H9 (cell line): Measurements from ENCODE around the gene TMEM141. TPM values are rescaled to one million over a fixed set of nuclear protein-coding genes. Genes with fewer than 3 reads are reported as not detected.

Experiments used
- DNase-seq: peaks from one replicate; pipeline ENCODE4 v3.0.0-alpha.2; 2017
- H2AFZ ChIP-seq: one replicate; pipeline ENCODE4 v1.6.1; 2013; ENCODE audit warnings: mild to moderate bottlenecking, low read length, control low read depth, moderate library complexity
- H2AK5ac ChIP-seq: 2 replicates; pipeline ENCODE4 v1.6.1; 2013; ENCODE audit warnings: low read length, control low read depth, mixed read lengths; ENCODE audit not compliant: insufficient read length
- H2BK120ac ChIP-seq: one replicate; pipeline ENCODE4 v1.6.1; 2013; ENCODE audit warnings: low read depth, mild to moderate bottlenecking, low read length, control low read depth, inconsistent platforms; ENCODE audit not compliant: poor library complexity, severe bottlenecking
- H2BK12ac ChIP-seq: 2 replicates; pipeline ENCODE4 v1.6.1; 2013; ENCODE audit warnings: low read length, control low read depth, mixed read lengths, low read depth; ENCODE audit not compliant: insufficient read length
- H2BK15ac ChIP-seq: 2 replicates; pipeline ENCODE4 v1.6.1; 2013; ENCODE audit warnings: low read depth, low read length, control low read depth
- H2BK20ac ChIP-seq: one replicate; pipeline ENCODE4 v1.6.1; 2013; ENCODE audit warnings: low read depth, mild to moderate bottlenecking, low read length, control low read depth, inconsistent platforms; ENCODE audit not compliant: poor library complexity, severe bottlenecking
- H2BK5ac ChIP-seq: 2 replicates; pipeline ENCODE4 v1.6.1; 2013; ENCODE audit warnings: low read length, control low read depth, mixed read lengths; ENCODE audit not compliant: insufficient read length
- H3K14ac ChIP-seq: 2 replicates; pipeline ENCODE4 v1.6.1; 2013; ENCODE audit warnings: low read length, control low read depth; ENCODE audit not compliant: insufficient read depth
- H3K18ac ChIP-seq: 2 replicates; pipeline ENCODE4 v1.6.1; 2013; ENCODE audit warnings: low read depth, mild to moderate bottlenecking, mixed read lengths, low read length, control low read depth; ENCODE audit not compliant: insufficient read length
- H3K23ac ChIP-seq: 2 replicates; pipeline ENCODE4 v1.6.1; 2013; ENCODE audit warnings: low read length, control low read depth, mixed read lengths, low read depth; ENCODE audit not compliant: insufficient read length
- H3K23me2 ChIP-seq: 2 replicates; pipeline ENCODE4 v1.6.1; 2013; ENCODE audit warnings: low read depth, mild to moderate bottlenecking, mixed read lengths, low read length, control low read depth; ENCODE audit not compliant: insufficient read length, poor library complexity, severe bottlenecking
- H3K27ac ChIP-seq: 2 replicates; pipeline ENCODE4 v1.5.1; 2013; ENCODE audit warnings: low read length, control low read depth, mixed read lengths, low read depth; ENCODE audit not compliant: insufficient read length
- H3K27me3 ChIP-seq: 2 replicates; pipeline ENCODE4 v1.6.1; 2013; ENCODE audit warnings: low read length, control low read depth, inconsistent platforms; ENCODE audit not compliant: insufficient read depth
- H3K4ac ChIP-seq: 2 replicates; pipeline ENCODE4 v1.6.1; 2013; ENCODE audit warnings: low read depth, mild to moderate bottlenecking, control low read depth, inconsistent platforms, low read length, moderate library complexity
- H3K4me1 ChIP-seq: 2 replicates; pipeline ENCODE4 v1.6.1; 2013; ENCODE audit warnings: low read length, control low read depth, inconsistent platforms; ENCODE audit not compliant: insufficient read depth
- H3K4me2 ChIP-seq: 2 replicates; pipeline ENCODE4 v1.6.1; 2013; ENCODE audit warnings: low read length, control low read depth, mixed read lengths; ENCODE audit not compliant: insufficient read length, insufficient read depth
- H3K56ac ChIP-seq: 2 replicates; pipeline ENCODE4 v1.6.1; 2013; ENCODE audit warnings: low read depth, mild to moderate bottlenecking, mixed read lengths, low read length, control low read depth; ENCODE audit not compliant: insufficient read length
- H3K79me1 ChIP-seq: 2 replicates; pipeline ENCODE4 v1.6.1; 2013; ENCODE audit warnings: low read depth, mild to moderate bottlenecking, moderate library complexity, low read length, control low read depth, inconsistent platforms; ENCODE audit not compliant: insufficient read depth, poor library complexity, severe bottlenecking
- H3K79me2 ChIP-seq: 2 replicates; pipeline ENCODE4 v1.6.1; 2013; ENCODE audit warnings: low read length, control low read depth, inconsistent platforms; ENCODE audit not compliant: insufficient read depth
- H3K9ac ChIP-seq: 2 replicates; pipeline ENCODE4 v1.6.1; 2013; ENCODE audit warnings: low read length, control low read depth, mixed read lengths; ENCODE audit not compliant: insufficient read length; ENCODE audit errors: extremely low read depth
- H3K9me3 ChIP-seq: one replicate; pipeline ENCODE4 v1.6.1; 2013; ENCODE audit warnings: low read depth, low read length, inconsistent platforms; ENCODE audit not compliant: control insufficient read depth
- H3T11ph ChIP-seq: one replicate; pipeline ENCODE4 v1.6.1; 2013; ENCODE audit warnings: mild to moderate bottlenecking, low read length, control low read depth, inconsistent platforms
- H4K20me1 ChIP-seq: one replicate; pipeline ENCODE4 v1.6.1; 2013; ENCODE audit not compliant: control insufficient read depth, insufficient read length, insufficient read depth
- H4K5ac ChIP-seq: 2 replicates; pipeline ENCODE4 v1.6.1; 2013; ENCODE audit warnings: low read depth, mild to moderate bottlenecking, mixed read lengths, low read length, control low read depth; ENCODE audit not compliant: insufficient read length
- H4K8ac ChIP-seq: replicated peaks from 2 replicates; pipeline ENCODE4 v1.6.1; 2013; ENCODE audit warnings: low read length, control low read depth, mixed read lengths, low read depth; ENCODE audit not compliant: insufficient read length
- H4K91ac ChIP-seq: 2 replicates; pipeline ENCODE4 v1.6.1; 2013; ENCODE audit warnings: low read depth, mild to moderate bottlenecking, moderate library complexity, mixed read lengths, low read length, control low read depth; ENCODE audit not compliant: insufficient read length
- H3K27ac Mint-ChIP-seq, 3 experiments: 2 replicates in 2 of 3; 3 replicates in 1 of 3; pipeline ENCODE4 v1.8.0; 2020 to 2021; ENCODE audit warnings: mixed read lengths in 3 of 3, mild to moderate bottlenecking in 1 of 3, moderate library complexity in 1 of 3
- H3K27me3 Mint-ChIP-seq: 2 replicates; pipeline ENCODE4 v1.8.0; 2021; ENCODE audit warnings: low read depth, mild to moderate bottlenecking, moderate library complexity, mixed read lengths
- H3K36me3 Mint-ChIP-seq, 3 experiments: 2 replicates in 2 of 3; 3 replicates in 1 of 3; pipeline ENCODE4 v1.8.0; 2020 to 2021; ENCODE audit warnings: low read depth in 3 of 3, mixed read lengths in 3 of 3; ENCODE audit not compliant: insufficient read depth in 1 of 3
- H3K4me1 Mint-ChIP-seq, 2 experiments: 2 replicates each; pipeline ENCODE4 v1.8.0; 2020; ENCODE audit warnings: mixed read lengths in 2 of 2
- H3K4me3 Mint-ChIP-seq, 2 experiments: 2 replicates in 1 of 2; 3 replicates in 1 of 2; pipeline ENCODE4 v1.8.0; 2020 to 2021; ENCODE audit warnings: mild to moderate bottlenecking in 2 of 2, mixed read lengths in 2 of 2, moderate library complexity in 1 of 2
- H3K9me3 Mint-ChIP-seq, 2 experiments: 2 replicates in 1 of 2; 3 replicates in 1 of 2; pipeline ENCODE4 v1.8.0; 2020; ENCODE audit warnings: mild to moderate bottlenecking in 2 of 2, mixed read lengths in 2 of 2, moderate library complexity in 1 of 2
- CTCF ChIP-seq: fragments of 200-600 bp; sonication (generic); conservative IDR thresholded peaks from 3 replicates; pipeline ENCODE4 v1.8.0; 2021; ENCODE audit warnings: antibody characterized with exemption, mild to moderate bottlenecking
- WGBS: extraction: QIAGEN DNeasy Blood & Tissue Kit; methylation state at CpG from one replicate; pipeline ENCODE4 v1.1.7; 2013; ENCODE audit warnings: missing lambda C conversion rate, low lambda C conversion rate, mixed read lengths; ENCODE audit not compliant: insufficient read length; ENCODE audit errors: extremely low coverage; 5-methylcytosine and 5-hydroxymethylcytosine counted together
- total RNA-seq: library from RNA; stranded (reverse); gene quantifications from 2 replicates; pipeline ENCODE4 v1.2.1, GENCODE V29; 2021

The TMEM141 gene
- total RNA-seq, 1 experiment from 2014 or later: 55.2 TPM

GRCh38 chr9:136773386-136774044, 17.6 kb upstream of the TMEM141 start:
- Histone ChIP-seq H3K9me3 (no peaks in the 10 kb centered on the region), H3K18ac (no peak overlapping the region), H3K4ac (no peak overlapping the region), H2AFZ (no peak overlapping the region), H2BK12ac (no peak overlapping the region), H3K56ac (no peak overlapping the region), H2BK15ac (no peak overlapping the region), H3K4me2 (no peak overlapping the region), H2BK20ac (no peak overlapping the region), H3K23ac (no peak overlapping the region), H4K91ac (no peak overlapping the region), H2BK120ac (no peak overlapping the region), H3K14ac (no peak overlapping the region), H4K8ac (no peak overlapping the region), H3K79me1 (no peaks in the 10 kb centered on the region), H3K23me2 (no peaks in the 10 kb centered on the region), H3K79me2 (no peaks in the 10 kb centered on the region), H3K27me3 (no peaks in the 10 kb centered on the region; the same call in 1 of the 2 replicates), H4K5ac (no peak overlapping the region), H3T11ph (no peak overlapping the region), H2AK5ac (no peak overlapping the region), H2BK5ac (no peak overlapping the region), H3K9ac (no peak overlapping the region), H3K27ac (no peak overlapping the region), H4K20me1 (no peaks in the 10 kb centered on the region), H3K4me1 (no peaks in the 10 kb centered on the region)
- Mint-ChIP-seq H3K4me3 (peak overlapping the region in 1 of 2 experiments; percentile 20; a peak in 1 of 5 replicates), H3K4me1 (peaks cover 6% of the 10 kb centered on the region in 2 experiments), H3K27me3 (peaks cover 37% of the 10 kb centered on the region), H3K36me3 (peaks cover 7 to 12% (median 11%) of the 10 kb centered on the region in 3 experiments), H3K27ac (peak overlapping the region in 1 of 3 experiments; percentile 76; a peak in 1 of 7 replicates), H3K9me3 (peaks cover 18 to 21% of the 10 kb centered on the region in 2 experiments)
- WGBS: no CpG with 5 or more reads among the region's 7 CpGs
- TF ChIP-seq CTCF: no peak
- peak; percentile 87 for DNase-seq
